Right lobe of liver (tissue), 6 donors: ENCODE results near the gene KCTD12. TPM values are rescaled to one million over a fixed set of nuclear protein-coding genes. Genes with fewer than 3 reads are reported as not detected.

ENCODE experiments used
- ATAC-seq, 4 donors: fragments of 200-7000 bp; cut with Tn5 transposase; one replicate each; pipeline ENCODE4 v1.9.1; 2020; ENCODE audit warnings: mild to moderate bottlenecking in 4 of 4, moderate library complexity in 4 of 4
- DNase-seq, 3 donors: peaks; one replicate each; pipeline ENCODE4 v3.0.0-alpha.2; 2020
- H3K27ac ChIP-seq, 3 donors: fragments of 200-600 bp; one replicate each; pipeline ENCODE4 v1.8.0; 2022
- H3K27me3 ChIP-seq, 2 donors: fragments of 200-600 bp; one replicate each; pipeline ENCODE4 v1.8.0; 2022
- H3K36me3 ChIP-seq, 4 donors: fragments of 200-600 bp; sonication (generic) in 1 of 4; one replicate each; pipeline versions ENCODE4 v1.5.1 to v1.8.0; 2017 to 2022; ENCODE audit warnings: control low read depth in 1 of 4
- H3K4me1 ChIP-seq, 4 donors: fragments of 200-600 bp; sonication (generic) in 1 of 4; one replicate each; pipeline versions ENCODE4 v1.5.1 to v1.8.0; 2017 to 2022; ENCODE audit warnings: control low read depth in 1 of 4
- H3K4me3 ChIP-seq, 3 donors: fragments of 200-600 bp; one replicate each; pipeline ENCODE4 v1.8.0; 2022
- H3K9me3 ChIP-seq, 4 donors: fragments of 200-600 bp; sonication (generic) in 1 of 4; one replicate each; pipeline versions ENCODE4 v1.5.1 to v1.8.0; 2017 to 2022; ENCODE audit warnings: control low read depth in 1 of 4
- POLR2A ChIP-seq: fragments of 450-650 bp; IDR thresholded peaks from one replicate; pipeline ENCODE4 v1.6.1; 2017; ENCODE audit warnings: antibody characterized with exemption, mild to moderate bottlenecking
- WGBS: methylation state at CpG from one replicate; pipeline ENCODE4 v1.1.6; 2018; ENCODE audit warnings: low coverage, low lambda C conversion rate; ENCODE audit not compliant: insufficient coverage; ENCODE audit errors: missing lambda C conversion rate; 5-methylcytosine and 5-hydroxymethylcytosine counted together
- intact Hi-C, 2 donors: fragments of 100-400 bp; cut with DNase I; formaldehyde crosslinking; loops; one replicate each; pipeline versions ENCODE4 v1.11.2 to v1.14.1; 2022
- total RNA-seq, 6 experiments: library from RNA; depleted of rRNA in 2 of 6; stranded (reverse); fragments of >200 nt in 2 of 6; fragmentation: NEBNext Ultra II Directional in 3 of 6; extraction: Animal tissue kit (Norgen Biotek cat#: 25700) in 3 of 6; gene quantifications; one replicate each; pipeline versions ENCODE4 v1.1.0 to v1.2.4, GENCODE V29; 2016 to 2023
- TF ChIP-seq, protein P1 (sequence below), 4 donors: fragments of 200-600 bp in 3 of 4; fragments of 450-650 bp in 1 of 4; IDR thresholded peaks; one replicate each; pipeline versions ENCODE4 v1.5.1 to v1.8.0; 2016 to 2022; ENCODE audit warnings: antibody characterized with exemption in 4 of 4, mild to moderate bottlenecking in 2 of 4
- donor health status: DM: no; HTN: yes; CAD: no.
- donor health status: DM: no; HTN: no; CAD: no.
- donor health status: DM: no; HTN: no; CAD: no.
- donor health status: DM: no; HTN: yes; CAD: no.
- donor health status: DM: no; HTN: yes; CAD: no.

KCTD12 gene
- total RNA-seq, 6 experiments from 2014 or later = 3.5 to 10.9 (median 7.1) TPM

DNA sequence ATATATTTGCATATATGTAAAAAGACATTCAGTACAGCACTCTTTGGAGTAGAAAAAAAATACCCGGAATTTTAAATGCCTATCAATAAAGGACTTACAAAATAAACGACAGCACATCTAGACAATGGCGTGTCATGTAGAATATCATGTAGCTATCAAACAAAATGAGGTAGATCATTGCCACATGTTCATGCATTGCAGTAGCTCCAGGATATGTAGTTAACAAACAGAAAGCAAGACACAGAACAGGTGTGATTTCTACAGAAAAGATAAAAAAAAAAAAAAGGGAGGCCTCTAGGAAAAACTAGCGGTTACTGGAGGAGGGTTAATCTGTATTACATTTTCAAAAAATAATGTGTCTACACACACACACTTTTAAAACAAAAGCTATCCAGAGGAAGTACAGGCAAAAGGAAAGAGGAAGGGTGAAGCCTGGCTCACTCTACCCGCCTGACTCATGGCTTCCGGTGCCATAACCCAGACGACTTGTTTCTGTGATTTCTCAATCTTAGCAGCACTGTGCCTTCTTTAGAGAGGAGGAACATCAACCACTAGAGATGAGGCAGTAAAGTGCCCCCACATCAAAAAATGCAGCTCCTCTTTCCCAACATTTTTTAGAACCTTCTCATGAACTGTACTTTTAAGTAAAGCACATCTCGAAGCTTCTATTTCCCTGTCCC lies 6.9 kb downstream of the KCTD12 start:
- peak; percentile 54 to 65 (median 65) for DNase-seq
- WGBS = 30% methylated on average over 8 of the region's 8 CpGs
- peak; percentile 88 to 93 (median 92) for ATAC-seq
- peaks cover 0 to 2% (median 0%) of the 10 kb centered on the region in 4 donors for H3K4me1 ChIP-seq
- peak overlapping the region in 2 of 3 donors; percentile 41 to 45 for H3K27ac ChIP-seq
- H3K9me3 ChIP-seq = no peaks in the 10 kb centered on the region
- intact Hi-C loops = no loop called here
- no peak for TF ChIP-seq POLR2A
- TF ChIP-seq, protein P1, sequence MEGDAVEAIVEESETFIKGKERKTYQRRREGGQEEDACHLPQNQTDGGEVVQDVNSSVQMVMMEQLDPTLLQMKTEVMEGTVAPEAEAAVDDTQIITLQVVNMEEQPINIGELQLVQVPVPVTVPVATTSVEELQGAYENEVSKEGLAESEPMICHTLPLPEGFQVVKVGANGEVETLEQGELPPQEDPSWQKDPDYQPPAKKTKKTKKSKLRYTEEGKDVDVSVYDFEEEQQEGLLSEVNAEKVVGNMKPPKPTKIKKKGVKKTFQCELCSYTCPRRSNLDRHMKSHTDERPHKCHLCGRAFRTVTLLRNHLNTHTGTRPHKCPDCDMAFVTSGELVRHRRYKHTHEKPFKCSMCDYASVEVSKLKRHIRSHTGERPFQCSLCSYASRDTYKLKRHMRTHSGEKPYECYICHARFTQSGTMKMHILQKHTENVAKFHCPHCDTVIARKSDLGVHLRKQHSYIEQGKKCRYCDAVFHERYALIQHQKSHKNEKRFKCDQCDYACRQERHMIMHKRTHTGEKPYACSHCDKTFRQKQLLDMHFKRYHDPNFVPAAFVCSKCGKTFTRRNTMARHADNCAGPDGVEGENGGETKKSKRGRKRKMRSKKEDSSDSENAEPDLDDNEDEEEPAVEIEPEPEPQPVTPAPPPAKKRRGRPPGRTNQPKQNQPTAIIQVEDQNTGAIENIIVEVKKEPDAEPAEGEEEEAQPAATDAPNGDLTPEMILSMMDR (IDR thresholded peaks at IDR 0.05) = no peak
- H3K4me3 ChIP-seq = no peak overlapping the region
- no peaks in the 10 kb centered on the region for H3K36me3 ChIP-seq
- H3K27me3 ChIP-seq = peaks cover 0 to 10% of the 10 kb centered on the region in 2 donors

DNA sequence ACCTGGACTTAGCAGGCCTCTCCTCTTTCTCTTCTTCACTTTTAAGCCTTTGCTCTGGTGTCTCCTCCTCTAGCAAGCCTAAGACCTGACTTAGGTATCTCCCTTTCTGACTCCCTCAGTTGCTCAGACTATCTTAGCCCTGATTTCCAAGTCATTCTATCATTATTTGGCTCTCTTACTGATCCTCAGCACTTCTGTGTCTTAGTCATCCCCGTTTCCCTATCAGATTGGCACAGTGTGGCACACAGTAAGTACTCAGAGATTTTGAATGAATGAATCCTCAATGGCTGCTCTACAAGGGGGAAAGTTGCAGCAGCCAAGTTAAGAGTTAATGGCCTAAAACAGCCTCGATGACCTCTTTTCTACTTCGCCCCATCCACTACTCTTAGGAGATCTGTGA lies 8.2 kb downstream of the KCTD12 start:
- TF ChIP-seq, protein P1 (IDR thresholded peaks at IDR 0.05) = no peak
- no peak for TF ChIP-seq POLR2A
- no peaks in the 10 kb centered on the region for H3K36me3 ChIP-seq
- peaks cover 0 to 2% (median 0%) of the 10 kb centered on the region in 4 donors for H3K4me1 ChIP-seq
- no peak overlapping the region for H3K27ac ChIP-seq
- ATAC-seq (no peak), DNase-seq (no peak)
- H3K9me3 ChIP-seq = no peaks in the 10 kb centered on the region
- no peak overlapping the region for H3K4me3 ChIP-seq
- intact Hi-C loops = no loop called here
- 51% methylated on average over 3 of the region's 3 CpGs for WGBS
- H3K27me3 ChIP-seq = peaks cover 0 to 6% of the 10 kb centered on the region in 2 donors

DNA sequence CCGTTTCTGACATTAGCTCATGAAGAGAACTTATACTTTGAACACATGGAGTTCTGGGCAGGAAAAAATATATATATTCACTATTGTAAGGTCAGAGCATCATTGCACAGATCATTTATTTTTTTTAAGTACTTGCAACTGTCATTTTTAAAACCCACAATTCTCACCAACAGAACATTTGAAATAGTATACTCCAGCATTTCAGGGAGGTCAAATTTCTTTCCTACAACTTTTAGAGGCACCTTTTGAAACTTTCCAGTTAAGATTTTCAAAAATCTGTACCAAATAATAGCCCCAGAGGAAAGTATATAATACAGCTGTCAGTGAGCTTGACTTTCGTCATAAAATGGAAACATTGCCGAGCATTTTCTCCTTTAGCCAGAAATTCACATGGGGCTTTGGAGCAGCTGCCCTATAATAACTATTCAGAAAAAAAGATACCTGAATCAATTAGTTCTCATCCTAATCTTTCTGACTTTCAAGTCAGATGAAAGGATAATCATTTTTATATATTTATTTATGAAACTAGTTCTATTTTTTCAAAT lies 10.9 kb downstream of the KCTD12 start:
- H3K4me1 ChIP-seq = peaks cover 0 to 2% (median 0%) of the 10 kb centered on the region in 4 donors
- no peaks in the 10 kb centered on the region for H3K9me3 ChIP-seq
- H3K36me3 ChIP-seq = no peaks in the 10 kb centered on the region
- H3K4me3 ChIP-seq = no peak overlapping the region
- TF ChIP-seq POLR2A = no peak
- TF ChIP-seq, protein P1 (IDR thresholded peaks at IDR 0.05) = no peak
- H3K27ac ChIP-seq = no peak overlapping the region
- WGBS = 48% methylated on average over 3 of the region's 3 CpGs
- intact Hi-C loops = no loop called here
- DNase-seq = no peak
- H3K27me3 ChIP-seq = no peaks in the 10 kb centered on the region
- ATAC-seq = no peak

DNA sequence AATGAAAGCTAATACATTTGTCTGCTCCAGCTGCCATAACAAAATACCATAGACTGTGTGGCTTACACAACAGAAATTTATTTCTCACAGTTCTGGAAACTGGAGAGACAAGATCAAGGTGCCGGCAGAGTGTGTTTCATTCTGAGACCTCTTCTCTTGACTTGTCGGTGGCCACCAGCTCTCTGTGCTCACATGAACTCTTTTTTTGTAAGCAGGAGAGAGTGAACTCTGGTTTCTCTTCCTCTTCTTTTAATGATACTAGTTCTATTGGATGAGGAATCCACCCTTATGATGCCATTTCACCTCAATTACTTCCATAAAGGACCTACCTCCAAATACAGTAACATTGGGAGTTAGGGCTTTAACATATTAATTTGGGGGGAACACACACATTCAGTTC lies 11.7 kb downstream of the KCTD12 start:
- intact Hi-C loops = no loop called here
- Histone ChIP-seq H3K9me3 (no peaks in the 10 kb centered on the region), H3K27ac (no peak overlapping the region), H3K4me1 (no peaks in the 10 kb centered on the region), H3K36me3 (no peaks in the 10 kb centered on the region), H3K4me3 (no peak overlapping the region), H3K27me3 (no peaks in the 10 kb centered on the region)
- no peak for DNase-seq
- 44% methylated on average over 2 of the region's 2 CpGs for WGBS
- ATAC-seq = peak in 2 of 4 donors; percentile 45 to 46
- no peak for TF ChIP-seq POLR2A
- TF ChIP-seq, protein P1 (IDR thresholded peaks at IDR 0.05) = no peak
